GM18909 (cell line): ENCODE data around the gene CEP112.
"Not testable (repeated sequence)": the region's sequence is repeated elsewhere in the genome, so short reads cannot be mapped to it uniquely, and the experiment has no call there.

Experiments used
- ATAC-seq: cut with Tn5 transposase; IDR thresholded peaks from one replicate; pipeline ENCODE4 v1.9.1; 2021; ENCODE audit warnings: mild to moderate bottlenecking; ENCODE audit not compliant: unreplicated experiment, poor library complexity

Gene CEP112

GRCh38 chr17:66165537-66166123 is 26.3 kb downstream of the CEP112 start:
- no peak for ATAC-seq

- ATAC-seq, result not testable (repeated sequence)
These were observed 36.9 kb downstream of the CEP112 start for GRCh38 chr17:66155055-66155454.

GRCh38 chr17:66152756-66153155 is 39.2 kb downstream of the CEP112 start:
- no peak for ATAC-seq

GRCh38 chr17:66150708-66151107 is 41.2 kb downstream of the CEP112 start:
- no peak for ATAC-seq

- ATAC-seq, result no peak
These were observed 42.4 kb downstream of the CEP112 start for GRCh38 chr17:66149562-66149961.

- ATAC-seq, result no peak
These were observed 45.5 kb downstream of the CEP112 start for GRCh38 chr17:66146394-66146793.

- no peak for ATAC-seq
These were observed 48.2 kb downstream of the CEP112 start for GRCh38 chr17:66143657-66144282.

- ATAC-seq, result no peak
These were observed 49.5 kb downstream of the CEP112 start for GRCh38 chr17:66142428-66142827.

GRCh38 chr17:66138120-66138519 is 53.8 kb downstream of the CEP112 start:
- ATAC-seq, result no peak

GRCh38 chr17:66135896-66136295 is 56.0 kb downstream of the CEP112 start:
- ATAC-seq, result no peak

GRCh38 chr17:66135219-66135618 is 56.7 kb downstream of the CEP112 start:
- ATAC-seq, result no peak

GRCh38 chr17:66129759-66130158 is 62.2 kb downstream of the CEP112 start:
- ATAC-seq, result no peak

GRCh38 chr17:66126231-66126630 is 65.7 kb downstream of the CEP112 start:
- no peak for ATAC-seq

GRCh38 chr17:66123163-66123562 is 68.8 kb downstream of the CEP112 start:
- no peak for ATAC-seq

- ATAC-seq, result no peak
These were observed 76.7 kb downstream of the CEP112 start for GRCh38 chr17:66115246-66115645.

GRCh38 chr17:66114609-66115008 is 77.3 kb downstream of the CEP112 start:
- no peak for ATAC-seq

GRCh38 chr17:66107731-66108130 is 84.2 kb downstream of the CEP112 start:
- ATAC-seq, result no peak

- ATAC-seq, result no peak
These were observed 93.9 kb downstream of the CEP112 start for GRCh38 chr17:66098040-66098439.

- ATAC-seq, result no peak
These were observed 97.2 kb downstream of the CEP112 start for GRCh38 chr17:66094727-66095126.

- ATAC-seq, result no peak
These were observed 100.4 kb downstream of the CEP112 start for GRCh38 chr17:66091445-66092080.

- no peak for ATAC-seq
These were observed 102.2 kb downstream of the CEP112 start for GRCh38 chr17:66089764-66090163.

GRCh38 chr17:66088173-66088572 is 103.8 kb downstream of the CEP112 start:
- no peak for ATAC-seq
